GM12874 (cell line): ENCODE results near the gene IGFBPL1.

ENCODE experiments used
- CTCF ChIP-seq: IDR thresholded peaks from 2 replicates; pipeline ENCODE4 v1.5.1; 2011; ENCODE audit warnings: low read depth, mild to moderate bottlenecking, control low read depth, low read length, moderate library complexity; ENCODE audit not compliant: insufficient read depth

IGFBPL1 gene

DNA sequence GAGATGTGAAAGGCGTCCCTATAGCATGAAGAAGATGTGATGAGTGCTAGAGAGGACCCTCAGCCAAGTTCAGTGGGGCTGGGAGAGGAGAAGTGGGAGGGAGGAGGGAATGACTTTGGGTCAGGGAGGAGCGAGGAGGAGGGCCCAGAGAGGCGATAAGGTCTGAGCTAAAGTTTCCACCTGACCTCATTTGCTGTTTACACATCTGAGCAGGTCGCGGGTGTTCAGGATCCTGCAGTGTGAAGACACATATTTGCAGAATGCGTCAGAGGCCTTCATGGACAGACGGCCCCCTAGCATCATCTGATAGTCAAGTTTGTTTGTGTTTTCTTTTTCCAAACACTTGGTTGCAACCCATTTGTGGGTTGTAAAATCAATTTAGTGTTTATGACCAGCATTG, 18.9 kb upstream of the IGFBPL1 start:
- TF ChIP-seq CTCF = no peak

DNA sequence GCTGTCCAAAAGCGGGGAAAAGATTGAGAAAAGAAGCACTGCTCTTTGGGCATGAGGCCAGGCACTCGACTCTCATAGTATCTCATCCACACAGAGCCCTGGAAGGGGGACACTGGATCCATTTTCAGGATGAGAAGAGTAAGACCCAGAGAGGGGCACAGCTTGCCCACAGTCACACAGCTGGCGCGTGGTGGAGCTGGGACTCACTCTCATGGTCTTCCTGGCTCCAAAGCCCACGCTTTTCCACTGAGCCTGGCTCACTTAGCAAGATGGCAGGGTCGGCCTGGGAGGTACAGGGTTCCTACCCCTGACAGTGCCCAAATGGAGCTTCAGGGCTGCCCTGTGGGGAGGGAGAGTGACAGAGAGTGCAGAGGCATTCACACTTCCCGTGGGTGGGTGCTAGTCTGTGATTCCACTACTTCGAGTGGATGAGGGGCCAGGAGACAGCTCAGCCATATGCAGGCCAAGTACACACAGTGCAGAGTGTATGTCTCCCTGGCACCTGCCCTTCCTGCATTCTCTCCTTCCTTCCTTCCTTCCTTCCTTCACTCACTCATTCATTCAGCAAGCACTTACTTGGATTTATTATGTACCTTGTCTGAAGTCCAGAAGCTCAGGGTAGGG, 18.3 kb upstream of the IGFBPL1 start:
- no peak for TF ChIP-seq CTCF

DNA sequence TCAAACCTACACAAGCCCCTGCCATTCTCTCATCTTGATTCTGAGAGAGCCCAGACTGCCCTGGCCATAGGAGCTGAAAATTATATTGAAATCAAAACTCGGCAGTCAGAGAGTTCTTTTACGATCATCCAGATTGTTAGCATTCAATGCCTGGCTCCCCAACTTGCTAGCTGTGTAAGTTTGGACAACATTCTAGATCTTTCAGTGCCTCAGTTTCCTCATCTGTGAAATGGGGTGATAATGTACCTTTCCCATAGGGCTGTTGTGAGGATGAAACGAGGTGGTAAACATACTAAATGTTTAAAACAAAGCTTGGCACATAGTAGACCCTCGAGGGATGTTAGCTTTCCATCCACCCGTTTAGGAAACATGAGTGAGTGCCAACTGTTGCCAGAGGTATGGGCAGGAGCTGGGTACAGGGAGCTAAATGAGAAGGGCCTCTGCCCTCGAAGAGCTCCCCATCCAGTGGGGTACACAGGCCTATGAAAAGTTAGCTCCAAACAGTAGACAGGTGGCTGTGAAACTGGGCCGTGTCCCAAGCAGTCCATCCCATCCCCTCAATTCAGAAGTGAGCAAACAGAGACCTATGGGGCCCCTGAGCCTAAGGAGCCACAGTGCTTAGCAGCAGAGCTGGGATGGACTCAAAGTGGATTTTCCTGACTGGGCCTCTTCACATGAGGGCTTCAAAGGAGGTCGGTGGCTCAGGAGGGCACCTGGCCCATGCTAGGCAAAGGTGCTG, 17.3 kb upstream of the IGFBPL1 start:
- no peak for TF ChIP-seq CTCF

DNA sequence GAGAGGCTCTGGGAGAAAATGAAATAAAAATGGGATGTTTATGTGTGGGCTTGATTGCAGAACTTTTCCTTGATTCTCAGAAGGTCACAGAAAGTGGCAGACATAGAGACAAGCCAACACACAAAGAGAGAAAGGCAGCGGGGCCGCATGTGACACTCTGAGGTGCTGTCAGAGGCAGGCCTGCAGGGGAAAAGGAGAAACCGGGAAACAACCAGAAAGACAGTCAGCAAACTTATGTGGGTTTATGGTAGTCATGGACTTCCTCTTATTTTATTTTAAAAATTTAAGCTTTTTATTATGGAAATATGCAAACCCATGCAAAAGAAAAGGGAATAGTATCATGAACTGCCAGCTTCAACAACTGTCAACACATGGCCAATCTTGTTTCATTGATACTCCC, 16.3 kb upstream of the IGFBPL1 start:
- no peak for TF ChIP-seq CTCF

DNA sequence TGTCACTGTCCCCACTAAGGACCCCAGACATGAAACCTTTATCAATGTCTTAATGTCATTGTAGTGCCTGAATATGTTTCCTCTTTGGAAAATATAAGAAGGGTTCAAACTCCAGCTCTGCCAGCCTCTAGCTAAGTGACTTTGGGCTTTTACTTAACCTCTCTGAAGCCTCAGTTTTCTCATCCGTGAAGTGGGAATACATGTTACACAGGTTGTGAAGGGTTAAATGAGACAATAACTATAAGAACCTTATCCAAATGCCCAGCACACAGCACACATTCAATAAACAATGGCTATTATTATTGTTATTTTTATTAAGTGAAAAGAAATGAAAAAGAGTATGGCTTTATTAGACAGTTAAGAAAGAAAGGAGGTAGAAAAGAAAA, 15.7 kb upstream of the IGFBPL1 start:
- no peak for TF ChIP-seq CTCF

DNA sequence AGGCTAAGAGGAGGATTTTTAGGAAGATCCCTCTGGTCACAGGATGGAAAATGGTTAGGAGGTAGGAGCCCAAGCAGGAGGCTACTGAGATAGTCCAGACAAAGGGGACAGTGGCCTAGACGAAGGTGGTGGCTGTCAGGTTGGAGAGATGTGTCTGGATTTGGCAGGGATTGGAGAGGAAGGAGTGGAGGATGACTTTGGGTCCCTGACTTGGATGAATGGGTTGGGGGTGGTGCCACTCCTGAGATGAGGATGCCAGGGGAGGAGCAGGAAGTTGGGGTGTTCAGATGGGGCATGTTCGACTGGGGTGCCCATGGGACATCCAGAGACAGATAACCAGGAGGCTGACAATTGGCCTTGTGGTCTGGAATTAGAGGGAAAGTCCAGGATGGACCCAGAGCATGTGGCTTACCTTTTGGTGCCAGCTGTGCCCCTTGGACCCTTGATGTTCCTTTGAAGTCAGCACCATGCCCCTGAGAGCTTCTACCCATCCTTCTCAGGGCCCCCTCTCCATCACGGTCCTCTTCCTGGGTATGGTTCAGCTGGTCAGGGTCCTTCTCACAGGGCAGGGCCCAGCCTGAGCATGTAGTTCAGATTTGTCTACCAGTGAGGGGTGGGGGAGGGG, 15.1 kb upstream of the IGFBPL1 start:
- no peak for TF ChIP-seq CTCF

- TF ChIP-seq CTCF = no peak
These were observed 13.1 kb upstream of the IGFBPL1 start for GRCh38 chr9:38437193-38437823.
